ENCODE results near the gene MBNL1. TPM values are rescaled to one million over a fixed set of nuclear protein-coding genes. Genes with fewer than 3 reads are reported as not detected.
A peak's percentile ranks its signal among the peaks of the same experiment; 100 is the strongest.

The MBNL1 gene
- polyA plus RNA-seq, 1 donor from 2014 or later: 12.7 TPM

GRCh38 chr3:152364237-152364636, 95.5 kb downstream of the MBNL1 start:
- no peaks in the 10 kb centered on the region for H3F3A ChIP-seq (ENCODE audit: insufficient read depth, low read length, poor library complexity, severe bottlenecking)
- H4K20me1 ChIP-seq (ENCODE audit: insufficient read depth): no peaks in the 10 kb centered on the region
- H3K9ac ChIP-seq (ENCODE audit: low read length): no peak overlapping the region
- H3K4me2 ChIP-seq (ENCODE audit: low read length): no peak overlapping the region
- no peak overlapping the region for H3K4me3 ChIP-seq (ENCODE audit: low read length)
- H3K36me3 ChIP-seq (ENCODE audit: insufficient read depth, low read length): no peaks in the 10 kb centered on the region
- H3K9me3 ChIP-seq (ENCODE audit: low read length): no peaks in the 10 kb centered on the region
- H3K27me3 ChIP-seq (ENCODE audit: insufficient read depth, low read depth, low read length): no peaks in the 10 kb centered on the region
- H3K9me2 ChIP-seq (ENCODE audit: insufficient read depth, low read length): no peaks in the 10 kb centered on the region
- TF ChIP-seq REST (IDR thresholded peaks at IDR 0.05; ENCODE audit: borderline replicate concordance): no peak
- TF ChIP-seq EP300 (conservative IDR thresholded peaks at IDR 0.05; ENCODE audit: poor library complexity, severe bottlenecking): peak; percentile 83
- TF ChIP-seq EZH2 (IDR thresholded peaks at IDR 0.05; ENCODE audit: borderline replicate concordance, insufficient read depth, low read length, poor library complexity, severe bottlenecking): no peak
- TF ChIP-seq SMC3 (conservative IDR thresholded peaks at IDR 0.05; ENCODE audit: poor library complexity): no peak
- no peak for TF ChIP-seq CTCF (IDR thresholded peaks at IDR 0.05; ENCODE audit: poor library complexity, severe bottlenecking)
- TF ChIP-seq POLR2AphosphoS5 (IDR thresholded peaks at IDR 0.05): peak; percentile 73
- H2AFZ ChIP-seq (ENCODE audit: low read depth, low read length): no peak overlapping the region
- peak overlapping the region; percentile 33 for H3K27ac ChIP-seq (ENCODE audit: low read length)
- H3K79me2 ChIP-seq (replicated peaks; ENCODE audit: insufficient read depth, low read length): peaks cover 15% of the 10 kb centered on the region

GRCh38 chr3:152365126-152365525, 96.4 kb downstream of the MBNL1 start:
- Histone ChIP-seq H3K9ac (ENCODE audit: low read length) (no peak overlapping the region), H2AFZ (ENCODE audit: low read depth, low read length) (no peak overlapping the region), H3F3A (ENCODE audit: insufficient read depth, low read length, poor library complexity, severe bottlenecking) (no peaks in the 10 kb centered on the region), H3K27ac (ENCODE audit: low read length) (no peak overlapping the region), H3K4me2 (ENCODE audit: low read length) (no peak overlapping the region), H4K20me1 (ENCODE audit: insufficient read depth) (no peaks in the 10 kb centered on the region), H3K27me3 (ENCODE audit: insufficient read depth, low read depth, low read length) (no peaks in the 10 kb centered on the region), H3K79me2 (replicated peaks; ENCODE audit: insufficient read depth, low read length) (peaks cover 11% of the 10 kb centered on the region), H3K36me3 (ENCODE audit: insufficient read depth, low read length) (no peaks in the 10 kb centered on the region), H3K4me3 (ENCODE audit: low read length) (no peak overlapping the region), H3K9me3 (ENCODE audit: low read length) (no peaks in the 10 kb centered on the region), H3K9me2 (ENCODE audit: insufficient read depth, low read length) (no peaks in the 10 kb centered on the region)
- TF ChIP-seq SMC3 (conservative IDR thresholded peaks at IDR 0.05; ENCODE audit: poor library complexity): no peak
- TF ChIP-seq MXI1 (conservative IDR thresholded peaks at IDR 0.05; ENCODE audit: poor library complexity, severe bottlenecking): no peak
- no peak for TF ChIP-seq REST (IDR thresholded peaks at IDR 0.05; ENCODE audit: borderline replicate concordance)
- TF ChIP-seq RAD21 (conservative IDR thresholded peaks at IDR 0.05): no peak
- no peak for TF ChIP-seq TAF1 (IDR thresholded peaks at IDR 0.05; ENCODE audit: low read depth)

Data from neural cell (in vitro differentiated cells).